Effector memory CD8-positive, alpha-beta T cell (primary cell): ENCODE data around the gene MT1HL1.
"Not testable (repeated sequence)": the region's sequence is repeated elsewhere in the genome, so short reads cannot be mapped to it uniquely, and the experiment has no call there.

Source experiments
- ATAC-seq: fragments of 150-1000 bp; cut with Tn5 transposase; replicated peaks from 2 replicates; pipeline ENCODE4 v1.10.0; 2021; ENCODE audit warnings: mild to moderate bottlenecking, moderate library complexity
- DNase-seq, 3 experiments: peaks; one replicate each; pipeline ENCODE4 v3.0.0; 2021
- H3K27ac Mint-ChIP-seq, 2 donors: one replicate each; pipeline ENCODE4 v1.8.0; 2022; ENCODE audit warnings: mild to moderate bottlenecking in 2 of 2, mixed read lengths in 2 of 2, moderate library complexity in 2 of 2
- H3K27me3 Mint-ChIP-seq, 2 donors: one replicate each; pipeline ENCODE4 v1.8.0; 2022; ENCODE audit warnings: mixed read lengths in 2 of 2
- H3K36me3 Mint-ChIP-seq: one replicate; pipeline ENCODE4 v1.8.0; 2022; ENCODE audit warnings: mild to moderate bottlenecking, moderate library complexity, mixed read lengths; ENCODE audit not compliant: insufficient read depth
- H3K4me1 Mint-ChIP-seq, 2 donors: one replicate each; pipeline ENCODE4 v1.8.0; 2022; ENCODE audit warnings: low read depth in 2 of 2, mixed read lengths in 2 of 2
- H3K4me3 Mint-ChIP-seq, 2 donors: one replicate each; pipeline ENCODE4 v1.8.0; 2022; ENCODE audit warnings: mild to moderate bottlenecking in 2 of 2, mixed read lengths in 2 of 2, moderate library complexity in 2 of 2
- H3K9me3 Mint-ChIP-seq, 2 donors: one replicate each; pipeline ENCODE4 v1.8.0; 2022; ENCODE audit warnings: mixed read lengths in 2 of 2

MT1HL1 gene

DNA sequence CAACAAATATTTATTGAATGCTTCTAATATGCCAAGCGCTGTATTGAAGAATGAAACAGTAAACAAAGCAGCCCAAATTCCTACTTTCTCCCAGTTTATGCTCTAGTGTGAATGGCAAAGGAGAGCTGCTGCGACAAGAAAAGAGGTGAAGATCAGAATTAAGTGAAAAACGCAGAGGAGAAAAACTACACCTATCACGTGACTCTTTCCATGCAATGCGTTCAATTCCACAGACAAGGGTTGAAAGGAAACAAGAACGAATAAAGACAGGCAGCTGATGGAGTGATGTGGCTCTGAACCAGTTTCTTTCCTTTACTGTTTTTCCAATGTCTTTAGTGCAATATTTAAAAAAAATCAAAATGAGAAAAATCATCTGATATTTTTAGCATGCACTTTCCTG is 23.6 kb downstream of the MT1HL1 start:
- peaks cover 0 to 1% of the 10 kb centered on the region in 2 donors for H3K9me3 Mint-ChIP-seq
- no peak for DNase-seq
- no peak overlapping the region for H3K4me3 Mint-ChIP-seq
- H3K4me1 Mint-ChIP-seq: no peaks in the 10 kb centered on the region
- no peaks in the 10 kb centered on the region for H3K36me3 Mint-ChIP-seq
- peaks cover 0 to 17% of the 10 kb centered on the region in 2 donors for H3K27me3 Mint-ChIP-seq
- H3K27ac Mint-ChIP-seq: no peak overlapping the region
- ATAC-seq: no peak

DNA sequence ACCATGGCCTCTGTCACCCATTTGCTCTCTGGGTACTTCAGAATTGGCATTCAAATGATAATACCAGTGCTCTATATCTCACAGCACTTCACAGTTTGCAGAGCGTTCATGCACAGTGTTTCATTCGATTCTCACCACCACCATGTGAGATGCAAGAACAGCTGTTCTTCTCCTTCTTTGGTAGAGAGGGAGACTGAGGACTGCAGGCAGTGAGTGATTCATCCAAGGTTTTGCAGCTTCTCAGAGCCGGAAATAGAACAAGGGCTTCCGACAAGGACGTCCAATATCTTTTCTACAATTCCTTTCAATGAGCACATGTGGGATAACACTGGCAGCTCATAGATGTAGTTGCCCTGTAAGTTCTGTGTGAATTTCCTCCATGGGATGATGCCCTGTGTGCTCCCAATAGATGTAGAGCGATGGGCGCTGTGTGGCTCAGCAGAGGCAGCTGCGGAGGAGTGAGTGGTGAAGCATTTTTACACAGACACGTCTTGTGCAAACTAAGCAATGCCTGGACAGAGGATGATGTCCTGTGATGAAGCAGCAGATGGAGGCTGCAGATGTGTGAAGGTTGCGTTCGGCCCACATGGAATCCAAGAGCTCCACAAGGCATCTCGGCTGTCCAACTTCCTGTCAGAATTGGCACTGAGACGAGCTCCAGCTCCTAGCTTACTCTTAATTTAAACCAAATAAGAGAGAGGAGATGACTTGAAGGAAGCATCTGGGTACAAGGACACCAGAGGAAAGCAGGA is 24.9 kb downstream of the MT1HL1 start:
- Mint-ChIP-seq H3K27me3 (peaks cover 3 to 30% of the 10 kb centered on the region in 2 donors), H3K36me3 (no peaks in the 10 kb centered on the region), H3K27ac (no peak overlapping the region), H3K9me3 (peaks cover 0 to 1% of the 10 kb centered on the region in 2 donors), H3K4me1 (no peaks in the 10 kb centered on the region), H3K4me3 (no peak overlapping the region)
- DNase-seq (no peak), ATAC-seq (no peak)

DNA sequence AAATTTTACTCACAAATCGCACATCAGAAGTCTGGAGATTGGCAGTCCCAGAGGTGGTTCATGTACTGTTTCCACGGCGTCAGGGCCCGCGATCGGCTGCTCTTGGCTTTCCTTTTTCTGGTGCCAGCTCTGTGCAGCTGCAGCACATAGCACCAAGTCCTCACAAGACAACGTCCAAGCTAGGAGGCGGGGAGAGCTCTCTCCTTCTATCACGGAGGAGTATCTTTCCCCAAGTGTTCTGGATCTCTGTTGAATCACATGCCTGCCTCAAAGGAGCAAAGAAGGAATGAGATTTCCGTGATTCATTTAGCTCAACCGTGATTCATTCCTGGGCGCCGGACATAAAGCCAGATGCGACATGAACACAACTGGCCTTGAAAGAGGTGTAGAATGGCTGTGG is 25.5 kb downstream of the MT1HL1 start:
- Mint-ChIP-seq H3K9me3 (peaks cover 0 to 1% of the 10 kb centered on the region in 2 donors), H3K4me1 (no peaks in the 10 kb centered on the region), H3K27ac (no peak overlapping the region), H3K27me3 (peaks cover 8 to 36% of the 10 kb centered on the region in 2 donors), H3K36me3 (no peaks in the 10 kb centered on the region), H3K4me3 (no peak overlapping the region)
- no peak for ATAC-seq
- no peak for DNase-seq

DNA sequence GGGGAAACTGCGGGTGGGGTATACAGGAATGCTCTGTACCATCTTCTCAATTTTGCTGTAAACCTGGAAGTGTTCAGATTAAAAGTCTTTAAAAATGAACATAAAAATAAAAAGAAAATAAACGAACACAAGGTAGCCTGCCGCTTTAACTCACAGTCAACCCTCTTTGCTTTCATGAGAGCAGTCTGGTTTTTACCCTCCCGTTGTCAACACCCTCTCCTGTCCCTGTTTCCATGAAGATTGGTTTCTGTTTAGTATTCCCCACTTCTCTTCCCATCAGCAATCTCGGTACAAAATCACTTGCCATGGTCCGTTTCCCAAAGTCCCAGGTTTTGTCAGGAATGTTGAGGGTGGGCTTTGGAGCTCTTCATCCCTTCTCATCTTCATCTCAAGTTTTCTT is 28.8 kb downstream of the MT1HL1 start:
- no peak for DNase-seq
- H3K27ac Mint-ChIP-seq: no peak overlapping the region
- H3K4me1 Mint-ChIP-seq: no peaks in the 10 kb centered on the region
- no peak overlapping the region for H3K4me3 Mint-ChIP-seq
- no peaks in the 10 kb centered on the region for H3K36me3 Mint-ChIP-seq
- peaks cover 20 to 57% of the 10 kb centered on the region in 2 donors for H3K27me3 Mint-ChIP-seq
- H3K9me3 Mint-ChIP-seq: peaks cover 0 to 1% of the 10 kb centered on the region in 2 donors
- no peak for ATAC-seq

DNA sequence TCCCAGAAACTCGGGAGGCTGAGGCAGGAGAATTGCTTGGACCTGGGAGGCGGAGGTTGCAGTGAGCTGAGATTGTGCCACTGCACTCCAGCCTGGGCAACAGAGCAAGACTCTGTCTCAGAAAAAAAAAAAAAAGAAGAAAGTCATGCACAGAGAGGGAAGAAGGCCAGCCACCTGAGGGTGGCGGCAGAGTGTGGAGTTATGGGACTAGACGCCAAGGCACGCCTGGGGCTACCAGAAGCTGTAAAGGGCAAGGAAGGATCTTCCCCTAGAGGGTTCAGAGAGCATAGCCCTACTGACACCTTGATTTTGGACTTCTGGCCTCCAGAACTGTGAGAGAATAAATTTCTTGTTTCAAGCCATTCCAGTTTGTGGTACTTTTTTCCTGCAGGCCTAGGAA is 30.2 kb downstream of the MT1HL1 start:
- not testable (repeated sequence) for ATAC-seq, H3K27ac Mint-ChIP-seq, H3K4me3 Mint-ChIP-seq, H3K4me1 Mint-ChIP-seq, DNase-seq, H3K9me3 Mint-ChIP-seq, H3K36me3 Mint-ChIP-seq
- H3K27me3 Mint-ChIP-seq: peaks cover 20 to 57% of the 10 kb centered on the region in 2 donors

DNA sequence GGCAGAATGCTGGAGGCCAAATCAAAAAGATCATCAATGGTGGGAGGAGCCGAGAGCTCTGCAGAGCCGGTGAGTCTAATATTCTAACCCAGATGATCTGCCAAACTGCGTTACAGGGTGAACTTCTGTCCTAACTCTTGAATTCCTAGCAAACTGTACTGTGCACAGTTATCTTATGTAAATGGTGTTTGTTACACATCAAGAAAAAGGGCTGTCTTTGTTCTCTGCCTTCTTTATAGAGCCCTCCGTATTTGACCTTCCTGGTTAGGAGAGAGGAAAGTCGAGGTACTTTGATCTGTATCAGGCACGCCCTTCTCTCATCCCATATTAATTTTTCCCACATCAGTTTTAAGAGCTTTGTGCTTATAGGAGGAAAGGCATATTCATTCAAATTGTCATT is 37.6 kb downstream of the MT1HL1 start:
- no peak for DNase-seq
- no peaks in the 10 kb centered on the region for H3K9me3 Mint-ChIP-seq
- ATAC-seq: no peak
- H3K27me3 Mint-ChIP-seq: peaks cover 29 to 41% of the 10 kb centered on the region in 2 donors
- no peak overlapping the region for H3K4me3 Mint-ChIP-seq
- H3K4me1 Mint-ChIP-seq: no peaks in the 10 kb centered on the region
- no peaks in the 10 kb centered on the region for H3K36me3 Mint-ChIP-seq
- H3K27ac Mint-ChIP-seq: no peak overlapping the region

DNA sequence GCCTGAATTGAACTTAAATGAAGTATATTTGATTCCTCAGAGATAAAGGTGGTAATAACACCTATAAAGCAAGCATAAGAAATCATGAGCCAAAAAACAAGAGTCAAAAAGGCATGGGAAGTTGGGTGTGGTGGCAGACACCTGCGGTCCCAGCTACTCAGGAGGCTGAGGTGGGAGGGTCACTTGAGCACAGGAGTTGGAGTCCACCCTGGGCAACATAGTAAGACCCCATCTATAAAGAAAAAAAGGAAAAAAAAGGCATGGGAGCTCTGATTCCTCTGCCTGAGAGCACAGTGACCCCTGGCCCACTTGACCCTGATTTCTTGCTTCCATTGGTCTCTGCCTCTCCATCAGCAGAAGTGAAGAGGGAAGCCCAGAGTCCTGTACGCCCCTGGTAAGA is 40.3 kb downstream of the MT1HL1 start:
- ATAC-seq: no peak
- H3K36me3 Mint-ChIP-seq: no peaks in the 10 kb centered on the region
- H3K9me3 Mint-ChIP-seq: peaks cover 0 to 2% of the 10 kb centered on the region in 2 donors
- no peak overlapping the region for H3K27ac Mint-ChIP-seq
- no peak overlapping the region for H3K4me3 Mint-ChIP-seq
- DNase-seq: no peak
- H3K4me1 Mint-ChIP-seq: no peaks in the 10 kb centered on the region
- peaks cover 40 to 52% of the 10 kb centered on the region in 2 donors for H3K27me3 Mint-ChIP-seq

DNA sequence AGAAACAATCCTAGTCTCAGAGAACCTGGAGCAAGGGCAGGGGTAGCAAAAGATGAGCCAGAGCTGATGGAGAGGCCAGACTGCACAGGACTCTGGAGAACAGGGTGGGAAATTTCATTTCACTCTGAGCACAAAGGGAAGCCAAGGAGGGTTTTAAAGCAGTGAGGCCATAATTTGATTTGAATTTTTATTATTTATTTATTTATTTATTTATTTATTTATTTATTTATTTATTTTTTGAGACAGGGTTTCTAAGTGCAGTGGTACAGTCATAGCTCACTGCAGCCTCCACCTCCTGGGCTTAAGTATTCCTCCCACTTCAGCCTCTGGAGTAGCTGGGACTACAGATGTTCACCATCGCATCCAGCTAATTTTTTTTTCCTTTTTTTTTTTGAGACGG is 45.1 kb downstream of the MT1HL1 start:
- H3K36me3 Mint-ChIP-seq: no peaks in the 10 kb centered on the region
- no peak overlapping the region for H3K4me3 Mint-ChIP-seq
- H3K27ac Mint-ChIP-seq: no peak overlapping the region
- DNase-seq (no peak), ATAC-seq (no peak)
- peaks cover 0 to 6% of the 10 kb centered on the region in 2 donors for H3K9me3 Mint-ChIP-seq
- no peaks in the 10 kb centered on the region for H3K4me1 Mint-ChIP-seq
- H3K27me3 Mint-ChIP-seq: peaks cover 32 to 57% of the 10 kb centered on the region in 2 donors

DNA sequence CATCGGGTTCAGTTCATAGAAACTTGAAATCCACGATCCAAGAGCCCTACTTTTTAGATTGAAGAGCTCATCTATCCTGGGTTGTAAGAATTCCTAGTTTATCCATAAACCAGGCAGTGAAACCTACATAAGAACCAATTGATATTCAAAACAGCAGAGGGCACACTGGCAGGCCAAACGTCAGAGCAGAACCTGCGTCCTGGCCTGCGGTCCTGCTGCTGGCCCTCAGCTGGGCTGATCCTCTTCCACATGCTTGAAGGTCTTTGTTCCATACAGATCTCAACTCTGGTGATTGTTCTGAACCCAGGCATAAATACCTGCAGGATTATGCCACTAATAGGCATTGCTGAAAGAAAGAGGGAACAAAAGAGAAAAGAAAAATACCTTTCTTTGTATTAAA is 47.0 kb downstream of the MT1HL1 start:
- Mint-ChIP-seq H3K4me1 (no peaks in the 10 kb centered on the region), H3K36me3 (no peaks in the 10 kb centered on the region), H3K27me3 (peaks cover 32 to 63% of the 10 kb centered on the region in 2 donors), H3K9me3 (peaks cover 0 to 6% of the 10 kb centered on the region in 2 donors), H3K27ac (no peak overlapping the region), H3K4me3 (no peak overlapping the region)
- ATAC-seq: no peak
- DNase-seq: no peak
